KG1 (cell line): Measurements from ENCODE around the gene TAF4B.
A peak's percentile ranks its signal among the peaks of the same experiment; 100 is the strongest.
"Not testable (repeated sequence)": the region's sequence is repeated elsewhere in the genome, so short reads cannot be mapped to it uniquely, and the experiment has no call there.

Experiments used
- DNase-seq: peaks from one replicate; lab custom pipeline; 2025; lab: John Stamatoyannopoulos, UW

Gene TAF4B

DNA sequence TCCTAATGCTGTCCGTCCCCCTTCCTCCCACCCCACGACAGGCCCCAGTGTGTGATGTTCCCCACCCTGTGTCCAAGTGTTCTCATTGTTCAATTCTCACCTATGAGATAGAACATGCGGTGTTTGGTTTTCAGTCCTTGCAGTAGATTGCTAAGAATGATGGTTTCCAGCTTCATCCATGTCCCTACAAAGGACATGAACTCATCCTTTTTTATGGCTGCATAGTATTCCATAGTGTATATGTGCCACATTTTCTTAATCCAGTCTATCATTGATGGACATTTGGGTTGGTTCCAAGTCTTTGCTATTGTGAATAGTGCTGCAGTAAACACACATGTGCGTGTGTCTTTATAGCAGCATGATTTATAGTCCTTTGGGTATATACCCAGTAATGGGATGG lies 12.5 kb downstream of the TAF4B start:
- not testable (repeated sequence) for DNase-seq

DNA sequence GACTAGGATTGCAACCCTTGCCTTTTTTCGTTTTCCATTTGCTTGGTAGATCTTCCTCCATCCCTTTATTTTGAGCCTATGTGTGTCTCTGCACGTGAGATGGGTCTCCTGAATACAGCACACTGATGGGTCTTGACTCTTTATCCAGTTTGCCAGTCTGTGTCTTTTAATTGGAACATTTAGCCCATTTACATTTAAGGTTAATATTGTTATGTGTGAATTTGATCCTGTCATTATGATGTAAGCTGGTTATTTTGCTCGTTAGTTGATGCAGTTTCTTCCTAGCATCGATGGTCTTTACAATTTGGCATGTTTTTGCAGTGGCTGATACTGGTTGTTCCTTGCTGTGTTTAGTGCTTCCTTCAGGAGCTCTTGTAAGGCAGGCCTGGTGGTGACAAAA lies 16.1 kb downstream of the TAF4B start:
- DNase-seq, result not testable (repeated sequence)

DNA sequence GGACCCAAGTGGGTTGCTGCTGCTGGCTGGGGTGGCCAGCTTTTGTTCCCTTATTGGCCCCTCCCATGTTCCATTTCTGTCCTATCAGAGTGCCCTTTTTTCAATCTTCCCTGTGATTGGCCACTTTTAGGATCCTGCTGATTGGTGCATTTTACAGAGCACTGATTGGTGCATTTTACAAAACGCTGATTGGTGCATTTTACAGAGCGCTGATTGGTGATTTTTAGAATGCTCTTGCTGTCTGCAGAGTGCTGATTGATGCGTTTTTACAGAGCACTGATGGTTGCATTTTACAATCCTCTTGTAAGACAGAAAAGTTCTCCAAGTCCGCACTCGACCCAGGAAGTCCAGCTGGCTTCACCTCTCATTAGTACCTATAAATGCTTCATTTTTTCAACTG lies 19.2 kb downstream of the TAF4B start:
- DNase-seq, result not testable (repeated sequence)

DNA sequence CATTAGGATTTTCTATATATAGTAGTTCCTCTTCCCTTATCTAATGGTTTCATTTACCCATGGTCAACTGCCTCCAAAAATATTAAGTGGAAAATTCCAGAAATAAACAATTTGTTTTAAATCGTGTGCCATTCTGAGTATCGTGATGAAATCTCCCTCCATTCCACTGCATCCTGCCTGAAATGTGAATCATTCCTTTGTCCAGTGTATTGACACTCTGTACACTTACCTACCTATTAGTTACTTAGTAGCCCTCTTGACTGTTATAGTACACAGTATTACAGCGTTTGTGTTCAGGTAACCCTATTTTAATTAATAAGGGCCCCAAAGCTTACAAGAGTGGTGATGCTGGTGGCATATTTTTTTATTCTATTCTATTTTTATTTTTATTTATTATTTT lies 26.2 kb downstream of the TAF4B start:
- DNase-seq, result no peak

DNA sequence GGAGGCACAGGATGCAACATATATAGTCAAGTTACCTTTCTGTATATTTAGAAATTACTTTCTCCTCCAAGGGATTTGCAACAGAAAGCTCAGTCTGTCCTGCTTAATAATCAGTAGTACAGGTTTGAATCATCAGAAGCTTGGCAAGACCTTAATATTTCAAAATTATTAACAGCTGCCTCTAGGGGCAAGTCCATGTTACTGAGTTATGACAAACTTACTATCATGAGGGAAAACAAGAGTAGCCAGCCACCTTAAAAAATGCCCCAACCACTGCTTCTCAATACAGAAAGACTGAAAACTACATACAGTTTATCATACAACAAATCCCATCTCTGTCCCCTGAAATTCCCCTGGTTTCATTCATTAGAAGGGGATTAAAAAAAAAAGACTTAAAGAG lies 28.6 kb downstream of the TAF4B start:
- DNase-seq, result not testable (repeated sequence)

DNA sequence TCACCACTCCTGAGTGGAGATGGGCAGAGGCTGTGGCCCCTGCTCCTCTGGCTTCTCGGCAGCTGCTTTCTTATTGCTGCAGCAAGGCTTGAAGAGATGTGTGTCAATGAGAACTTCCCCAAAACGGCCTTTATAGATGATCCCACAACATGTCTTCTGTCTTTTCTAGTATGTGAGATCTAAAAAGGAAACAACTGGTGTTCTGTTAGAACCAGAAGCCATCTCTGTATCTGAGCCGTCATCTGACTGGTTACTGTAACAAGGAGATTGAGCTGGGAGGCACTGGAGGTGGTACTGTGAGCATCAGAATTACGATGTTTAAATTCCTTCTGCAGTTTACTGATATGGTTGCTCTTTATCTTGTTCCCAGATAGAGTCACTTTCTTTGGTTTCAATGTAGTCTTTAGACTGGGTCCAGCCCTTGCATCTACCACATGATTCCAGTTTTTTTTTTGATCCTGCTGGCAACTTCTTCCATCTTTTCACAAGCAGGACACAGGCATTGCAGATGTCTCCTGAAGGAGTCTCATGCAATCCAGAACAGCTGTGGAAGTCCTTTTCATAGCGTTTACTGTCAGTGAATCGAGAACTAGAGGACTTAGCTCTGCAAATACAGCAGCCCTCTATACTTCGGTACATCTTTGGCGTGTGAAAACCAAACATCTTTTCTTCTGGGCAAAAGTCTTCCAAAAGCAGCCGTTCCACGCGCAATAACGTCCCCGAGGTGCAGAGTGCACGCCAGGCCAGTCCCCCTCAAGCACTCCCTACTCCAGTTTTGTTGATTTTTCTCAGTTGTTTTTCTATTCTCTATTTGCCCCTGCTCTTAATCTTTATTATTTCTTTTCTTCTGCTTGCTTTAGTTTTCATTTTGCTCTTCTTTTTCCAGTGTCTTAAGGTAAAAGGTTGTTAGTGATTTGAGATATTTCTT lies 29.7 kb downstream of the TAF4B start:
- DNase-seq, result peak; percentile 52

DNA sequence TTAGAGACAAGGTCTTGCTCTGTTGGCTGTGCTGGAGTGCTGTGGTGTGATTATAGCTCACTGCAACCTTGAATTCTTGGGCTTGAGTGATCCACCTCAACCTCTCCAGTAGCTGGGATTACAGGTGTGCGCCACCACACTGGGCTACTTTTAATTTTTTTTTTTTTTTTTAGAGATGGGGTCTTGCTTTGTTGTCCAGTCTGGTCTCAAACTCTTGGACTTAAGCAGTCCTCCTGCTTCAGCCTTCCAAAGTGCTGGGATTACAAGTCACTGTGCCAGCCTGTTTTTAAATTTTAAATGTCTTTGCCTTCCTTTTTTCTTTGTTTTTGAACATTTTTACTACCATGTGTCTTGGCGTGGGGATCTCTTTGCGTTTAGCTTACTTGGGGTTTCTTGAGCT lies 32.5 kb downstream of the TAF4B start:
- DNase-seq, result no peak

DNA sequence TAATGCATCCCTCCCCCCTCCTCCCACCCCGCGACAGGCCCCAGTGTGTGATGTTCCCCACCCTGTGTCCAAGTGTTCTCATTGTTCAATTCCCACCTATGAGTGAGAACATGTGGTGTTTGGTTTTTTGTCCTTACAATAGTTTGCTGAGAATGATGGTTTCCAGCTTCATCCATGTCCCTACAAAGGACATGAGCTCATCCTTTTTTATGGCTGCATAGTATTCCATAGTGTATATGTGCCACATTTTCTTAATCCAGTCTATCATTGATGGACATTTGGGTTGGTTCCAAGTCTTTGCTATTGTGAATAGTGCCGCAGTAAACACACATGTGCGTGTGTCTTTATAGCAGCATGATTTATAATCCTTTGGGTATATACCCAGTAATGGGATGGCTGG lies 33.2 kb downstream of the TAF4B start:
- DNase-seq, result not testable (repeated sequence)

DNA sequence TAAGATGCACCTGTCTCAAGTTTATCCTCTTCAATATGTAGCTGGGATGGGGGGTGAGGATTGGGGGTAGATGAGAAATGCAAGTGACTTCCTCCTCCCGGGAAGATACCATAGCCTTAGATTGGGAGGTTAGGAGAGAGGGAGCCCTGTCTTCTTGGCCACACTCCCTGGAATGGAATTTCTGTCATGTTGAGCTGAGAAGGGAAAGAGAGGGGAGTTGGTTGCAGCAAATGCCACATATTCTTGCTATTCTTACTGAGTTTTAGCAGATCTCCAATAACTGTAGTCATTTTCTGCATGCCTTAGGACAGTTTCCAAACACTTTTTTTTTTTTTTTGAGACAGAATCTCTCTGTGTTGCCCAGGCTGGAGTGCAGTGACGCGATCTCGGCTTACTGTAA lies 35.9 kb downstream of the TAF4B start:
- no peak for DNase-seq

DNA sequence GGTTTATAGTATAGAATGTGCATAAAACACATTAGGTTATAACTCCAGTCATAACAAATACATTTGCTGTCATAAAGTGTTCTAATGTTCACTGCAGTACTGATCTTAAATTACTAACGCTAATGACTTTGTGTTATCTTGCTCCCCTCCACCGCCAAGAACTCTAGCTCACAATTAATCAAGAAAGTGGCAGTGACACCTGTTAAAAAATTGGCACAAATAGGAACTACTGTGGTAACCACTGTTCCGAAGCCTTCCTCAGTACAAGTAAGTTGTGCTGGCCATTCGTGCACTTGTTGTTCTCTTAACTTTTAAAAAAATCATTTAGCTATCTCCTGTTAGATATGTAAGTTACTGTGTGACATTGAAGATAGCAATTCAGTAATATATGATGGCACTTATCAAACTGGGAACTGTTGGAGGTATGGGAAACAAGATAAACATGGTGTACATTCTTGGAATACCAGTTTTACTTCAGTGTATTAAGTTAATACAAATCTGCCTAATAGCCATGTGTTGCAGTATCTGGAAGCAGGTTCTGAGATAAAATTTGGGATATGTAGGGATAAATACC lies 41.2 kb downstream of the TAF4B start:
- no peak for DNase-seq

DNA sequence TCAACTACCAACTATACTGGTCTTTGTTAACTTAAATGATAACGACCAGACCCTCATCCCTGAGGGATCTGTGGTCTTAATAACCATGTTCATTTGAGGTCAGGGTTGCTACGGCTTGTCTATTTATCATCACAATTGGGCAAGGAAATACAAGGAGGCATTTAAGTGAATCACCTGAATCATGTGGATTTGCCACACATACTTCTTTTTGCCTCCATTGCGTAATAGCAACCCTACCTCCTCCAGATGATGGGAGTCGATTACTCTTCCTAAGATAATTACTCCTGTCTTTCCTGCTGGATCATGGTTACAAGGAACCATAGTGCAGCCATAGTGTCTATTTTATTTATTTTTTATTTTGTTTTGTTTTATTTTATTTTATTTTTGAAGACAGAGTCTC lies 42.2 kb downstream of the TAF4B start:
- DNase-seq, result no peak

DNA sequence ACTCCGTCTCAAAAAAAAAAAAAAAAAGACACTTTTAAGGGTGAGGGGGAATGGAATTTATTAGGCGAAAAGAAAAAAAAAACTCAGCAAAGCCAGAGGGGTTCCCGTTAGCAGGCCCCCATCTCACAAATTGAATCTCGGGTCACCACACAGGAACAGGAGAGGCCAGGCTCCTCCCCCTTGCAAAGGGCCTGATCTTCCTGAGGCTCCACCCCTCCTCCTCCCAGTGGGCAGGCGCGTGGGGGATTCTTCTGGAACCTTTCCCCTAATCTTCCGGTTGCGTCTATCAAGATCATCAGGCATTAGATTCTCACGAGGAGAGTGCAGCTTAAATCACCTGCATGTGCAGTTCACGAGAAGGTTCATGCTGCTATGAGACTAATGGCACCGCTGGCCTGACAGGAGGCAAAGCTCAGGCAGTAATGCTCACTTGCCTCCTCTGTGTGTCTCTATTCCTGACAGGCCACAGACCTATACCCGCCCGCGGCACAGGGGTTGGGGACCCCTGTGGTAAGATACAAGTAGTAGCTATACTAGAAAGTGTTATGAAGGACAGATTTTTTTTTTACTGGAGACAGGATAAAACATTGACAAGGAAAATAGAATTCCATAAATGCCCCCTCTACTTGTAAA lies 45.8 kb downstream of the TAF4B start:
- DNase-seq, result no peak

DNA sequence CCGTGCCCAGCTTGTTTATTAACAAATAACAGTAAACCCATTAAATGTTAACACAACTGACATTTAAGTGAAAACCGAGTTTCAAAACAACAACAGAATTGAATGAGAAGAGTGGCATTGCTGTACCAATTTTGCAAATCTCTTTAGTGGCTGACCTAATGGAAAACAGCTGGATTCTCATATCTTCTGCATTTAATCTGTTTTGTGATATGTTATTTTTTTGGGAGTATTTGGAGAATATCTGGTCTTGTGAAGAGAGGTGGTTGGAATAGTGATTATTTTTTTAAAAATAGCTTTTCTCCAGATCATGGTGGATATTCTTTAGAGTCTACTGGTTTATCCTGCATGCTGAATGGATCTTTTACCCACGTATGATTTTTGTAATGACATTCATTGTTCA lies 51.1 kb downstream of the TAF4B start:
- DNase-seq, result no peak

DNA sequence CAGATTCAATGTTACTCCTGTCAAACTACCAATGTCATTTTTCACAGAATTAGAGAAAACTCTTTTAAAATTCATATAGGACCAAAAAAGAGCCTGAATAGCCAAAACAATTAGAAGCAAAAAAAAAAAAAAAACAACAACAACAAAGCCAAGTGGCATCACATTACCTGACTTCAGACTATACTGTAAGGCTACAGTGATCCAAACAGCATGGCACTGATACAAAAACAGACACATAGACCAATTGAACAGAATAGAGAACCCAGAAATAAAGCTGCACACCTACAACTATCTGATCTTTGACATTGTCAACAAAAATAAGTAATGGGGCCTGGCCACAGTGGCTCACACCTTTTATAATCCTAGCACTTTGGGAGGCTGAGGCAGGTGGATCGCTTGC lies 53.2 kb downstream of the TAF4B start:
- DNase-seq, result no peak

DNA sequence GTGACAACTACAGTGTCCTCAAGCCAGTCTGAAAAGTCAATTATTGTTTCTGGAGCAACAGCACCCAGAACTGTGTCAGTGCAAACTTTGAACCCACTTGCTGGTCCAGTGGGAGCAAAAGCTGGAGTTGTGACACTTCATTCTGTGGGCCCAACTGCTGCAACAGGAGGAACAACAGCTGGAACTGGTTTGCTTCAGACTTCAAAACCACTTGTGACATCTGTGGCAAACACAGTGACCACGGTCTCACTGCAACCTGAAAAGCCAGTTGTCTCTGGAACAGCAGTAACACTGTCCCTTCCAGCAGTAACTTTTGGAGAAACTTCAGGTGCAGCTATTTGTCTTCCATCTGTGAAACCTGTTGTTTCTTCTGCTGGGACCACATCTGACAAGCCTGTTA lies 59.8 kb downstream of the TAF4B start:
- no peak for DNase-seq

DNA sequence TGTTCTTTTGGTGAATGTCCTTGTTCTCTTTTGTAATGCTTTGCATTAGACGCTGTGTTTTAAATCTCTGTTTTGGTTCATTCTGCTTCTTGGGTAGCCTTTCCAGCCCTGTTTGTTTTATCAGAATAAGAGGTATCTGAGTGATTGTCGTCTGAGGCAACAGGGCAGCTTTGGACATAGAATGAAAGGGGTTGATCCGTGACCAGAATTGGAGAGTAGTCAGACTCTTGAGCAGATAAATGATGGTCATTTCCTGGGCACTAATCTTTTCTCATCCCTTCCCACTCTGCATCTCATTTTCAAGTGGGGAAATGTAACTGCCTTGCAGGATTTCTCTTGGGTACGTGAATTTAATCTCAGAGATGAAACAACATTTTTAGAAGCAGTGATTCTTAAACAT lies 61.4 kb downstream of the TAF4B start:
- DNase-seq, result no peak

DNA sequence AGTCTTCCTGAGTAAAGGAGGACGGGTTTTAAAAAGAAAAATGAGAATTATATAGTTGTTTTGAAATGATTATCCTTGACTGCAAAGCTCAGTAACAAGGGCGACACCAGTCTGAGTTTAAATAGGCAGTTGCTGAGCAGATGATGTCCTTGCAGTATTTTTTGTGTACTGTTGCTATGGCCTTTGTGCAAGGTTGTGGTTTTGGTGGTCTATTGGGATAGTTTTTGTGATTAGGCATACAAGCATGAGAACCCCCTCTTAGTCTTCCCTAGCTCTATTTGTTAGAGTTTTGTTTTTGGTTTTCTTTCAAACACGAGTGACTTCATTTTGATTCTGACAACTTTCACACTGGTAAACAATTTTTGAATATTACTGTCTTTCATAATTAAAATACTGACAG lies 64.1 kb downstream of the TAF4B start:
- DNase-seq, result no peak

DNA sequence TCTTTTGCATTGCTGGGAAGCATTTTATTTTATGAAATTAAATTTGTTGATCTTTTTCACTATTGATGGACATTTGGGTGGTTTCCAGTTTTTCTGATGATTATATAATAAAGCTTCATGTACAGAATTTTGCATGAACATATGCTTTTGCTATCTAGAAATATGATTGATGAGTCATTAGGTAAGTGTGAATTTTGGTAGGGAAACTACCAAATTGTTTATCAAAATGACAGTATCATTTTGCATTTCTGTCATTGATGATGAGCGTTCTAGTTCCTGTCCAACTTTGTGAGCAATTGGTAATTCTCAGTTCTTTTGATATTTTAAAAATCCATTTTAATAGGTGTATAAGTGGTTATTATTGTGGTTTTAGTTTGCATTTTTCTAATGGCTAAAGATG lies 67.7 kb downstream of the TAF4B start:
- DNase-seq, result no peak

DNA sequence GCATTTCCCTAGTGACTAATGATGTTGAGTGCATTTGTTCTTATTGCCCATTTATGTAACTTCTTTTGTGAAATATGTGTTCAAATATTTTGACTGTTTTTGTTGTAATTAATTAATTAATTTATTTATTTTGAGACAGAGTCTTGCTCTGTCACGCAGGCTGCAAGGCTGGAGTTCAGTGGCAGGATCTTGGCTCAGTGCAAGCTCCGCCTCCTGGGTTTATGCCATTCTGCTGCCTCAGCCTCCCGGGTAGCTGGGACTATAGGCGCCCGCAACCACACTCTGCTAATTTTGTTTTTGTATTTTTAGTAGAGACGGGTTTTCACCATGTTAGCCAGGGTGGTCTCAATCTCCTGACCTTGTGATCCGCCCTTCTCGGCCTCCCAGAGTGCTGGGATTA lies 71.9 kb downstream of the TAF4B start:
- DNase-seq, result no peak

DNA sequence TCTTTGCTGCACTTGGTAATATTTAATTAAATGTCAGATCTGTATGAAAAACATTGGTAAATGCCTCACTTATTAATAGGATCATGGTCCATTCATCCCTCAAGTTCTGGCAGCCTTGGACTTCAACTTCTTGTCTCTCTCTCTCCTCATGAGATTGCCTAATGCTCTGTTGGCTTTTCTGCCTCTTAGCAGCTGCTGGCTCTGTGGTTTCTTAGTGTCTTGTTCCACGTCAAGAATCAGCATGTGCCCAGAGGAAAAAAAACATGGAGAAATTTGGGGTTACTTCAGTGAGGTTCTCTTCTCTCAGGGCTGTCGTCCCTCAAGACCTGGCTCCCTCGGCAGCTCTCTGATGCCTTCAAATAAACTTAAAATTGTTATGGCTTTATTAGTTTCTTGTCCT lies 75.4 kb downstream of the TAF4B start:
- DNase-seq, result no peak

DNA sequence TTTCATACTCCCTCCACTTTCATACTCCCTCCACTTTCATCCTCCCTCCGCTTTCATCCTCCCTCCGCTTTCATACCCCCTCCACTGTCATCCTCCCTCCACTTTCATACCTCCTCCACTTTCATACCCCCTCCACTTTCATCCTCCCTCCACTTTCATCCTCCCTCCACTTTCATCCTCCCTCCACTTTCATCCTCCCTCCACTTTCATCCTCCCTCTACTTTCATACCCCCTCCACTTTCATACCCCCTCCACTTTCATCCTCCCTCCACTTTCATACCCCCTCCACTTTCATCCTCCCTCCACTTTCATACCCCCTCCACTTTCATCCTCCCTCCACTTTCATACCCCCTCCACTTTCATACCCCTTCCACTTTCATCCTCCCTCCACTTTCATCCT lies 77.0 kb downstream of the TAF4B start:
- not testable (repeated sequence) for DNase-seq

DNA sequence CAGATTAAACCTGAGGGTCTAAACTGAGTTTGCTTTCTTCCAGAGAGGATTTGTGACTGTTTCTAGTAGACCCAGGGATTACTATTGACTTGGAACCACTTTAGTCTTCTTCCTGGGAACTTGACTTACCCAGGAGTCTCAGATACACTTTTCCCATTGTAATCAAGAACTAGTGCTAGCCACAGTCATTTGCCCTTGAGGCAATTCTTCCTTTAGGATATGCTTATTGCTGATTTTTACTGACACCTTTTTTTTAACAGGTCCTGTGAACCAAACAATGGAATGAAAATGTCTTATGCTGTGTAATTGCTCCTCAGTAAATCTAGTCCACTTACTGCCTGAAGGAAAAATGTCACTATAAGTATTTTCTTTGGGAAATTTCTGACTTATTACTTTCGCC lies 78.3 kb downstream of the TAF4B start:
- no peak for DNase-seq

DNA sequence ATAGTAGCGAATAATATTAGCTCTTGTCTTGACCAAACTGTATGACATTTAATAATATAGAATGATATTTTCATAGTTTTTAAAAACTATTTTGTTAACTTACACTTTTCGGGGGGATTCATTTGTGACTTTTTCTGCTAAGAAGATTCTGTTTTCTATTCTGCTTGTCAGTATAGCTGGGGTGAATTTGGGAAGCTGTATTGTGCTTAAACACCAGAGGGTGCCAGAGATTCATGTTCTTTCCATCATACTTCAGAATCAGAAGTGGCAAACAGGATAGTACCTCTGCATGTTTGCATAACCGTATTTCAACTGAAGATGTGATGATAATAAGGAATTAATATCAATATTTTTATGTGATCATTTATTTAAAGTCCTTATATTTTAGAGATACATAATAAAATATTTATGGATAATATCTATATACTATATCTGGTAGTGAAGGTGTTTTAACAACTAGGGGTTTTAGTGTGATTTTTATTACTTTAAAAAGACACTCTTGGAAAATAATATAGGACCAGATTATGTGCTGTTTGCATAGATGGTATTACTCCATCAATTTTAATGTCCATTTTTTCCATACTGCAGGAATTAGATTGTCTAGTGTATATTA lies 81.0 kb downstream of the TAF4B start:
- DNase-seq, result peak; percentile 5
